GM12878 (cell line): Measurements from ENCODE around the gene GM2A. TPM values are rescaled to one million over a fixed set of nuclear protein-coding genes. Genes with fewer than 3 reads are reported as not detected.

Source experiments
- ATAC-seq: fragments of 200-7000 bp; cut with Tn5 transposase; 3 replicates; pipeline ENCODE4 v1.9.1; 2020; ENCODE audit warnings: mild to moderate bottlenecking, moderate library complexity
- BruUV-seq: library from RNA; stranded (reverse); fragments of 400-500 nt; replicated peaks from 2 replicates; lab custom pipeline; 2021; lab: Mats Ljungman, UMichigan
- CTCF ChIA-PET: fragments of 300-600 bp; sonication (Branson Sonifier 250); formaldehyde crosslinking; extraction: SDS; loops from one replicate; lab custom pipeline; 2021; ENCODE audit warnings: inconsistent platforms; lab: Yijun Ruan, JAX
- POLR2A ChIA-PET: fragments of 350-600 bp; formaldehyde crosslinking; extraction: SDS; loops from one replicate; lab custom pipeline; 2021; ENCODE audit warnings: inconsistent platforms; lab: Charles Lee
- RAD21 ChIA-PET: fragments of 300-600 bp; sonication (Branson Sonifier 250); formaldehyde crosslinking; loops from one replicate; lab custom pipeline; 2023; ENCODE audit warnings: antibody characterized with exemption; ENCODE audit not compliant: unreplicated experiment; lab: Charles Lee
- SMC1A ChIA-PET: fragments of 300-600 bp; sonication (Branson Sonifier 250); formaldehyde crosslinking; loops from one replicate; lab custom pipeline; 2023; ENCODE audit not compliant: unreplicated experiment, uncharacterized antibody; lab: Charles Lee
- DNase-seq: peaks from one replicate; pipeline ENCODE4 v3.0.0-alpha.2; 2011; ENCODE audit warnings: low read depth, low spot score
- FAIRE-seq: peaks from 3 replicates; lab custom pipeline; 2011; peaks lifted over from hg19 to GRCh38; lab: Jason Lieb, UNC
- H2AFZ ChIP-seq: 2 replicates; pipeline ENCODE4 v1.6.0; 2011; ENCODE audit warnings: low read depth, low read length, control low read depth; ENCODE audit not compliant: control insufficient read depth
- H3K27ac ChIP-seq: 2 replicates; pipeline ENCODE4 v1.5.1; 2011; ENCODE audit warnings: control low read depth; ENCODE audit not compliant: control insufficient read depth, insufficient read depth
- H3K27me3 ChIP-seq, 2 experiments: replicated peaks in 1 of 2; 2 replicates each; pipeline versions ENCODE4 v1.6.0 to v1.6.1; 2011; ENCODE audit warnings: low read length in 1 of 2; ENCODE audit not compliant: control insufficient read depth in 2 of 2, insufficient read depth in 2 of 2
- H3K36me3 ChIP-seq, 2 experiments: 2 replicates each; pipeline ENCODE4 v1.5.1; 2011; ENCODE audit warnings: low read length in 1 of 2; ENCODE audit not compliant: control insufficient read depth in 2 of 2, insufficient read depth in 2 of 2
- H3K4me1 ChIP-seq: 2 replicates; pipeline ENCODE4 v1.6.1; 2011; ENCODE audit warnings: mild to moderate bottlenecking, low read length, moderate library complexity, mixed read lengths; ENCODE audit not compliant: control insufficient read depth, insufficient read depth
- H3K4me2 ChIP-seq: 2 replicates; pipeline ENCODE4 v1.6.0; 2011; ENCODE audit warnings: control low read depth; ENCODE audit not compliant: control insufficient read depth, insufficient read depth
- H3K4me3 ChIP-seq: fragments of 200-600 bp; sonication (generic); 2 replicates; pipeline ENCODE4 v1.5.1; 2016
- H3K79me2 ChIP-seq: 2 replicates; pipeline ENCODE4 v1.6.0; 2011; ENCODE audit warnings: low read length; ENCODE audit not compliant: control insufficient read depth, insufficient read depth
- H3K9ac ChIP-seq: 2 replicates; pipeline ENCODE4 v1.8.0; 2011; ENCODE audit warnings: low read length, control low read depth, mixed read lengths; ENCODE audit not compliant: control insufficient read depth, insufficient read depth
- H3K9me3 ChIP-seq: replicated peaks from 3 replicates; pipeline ENCODE4 v1.5.1; 2011; ENCODE audit warnings: mild to moderate bottlenecking, low read length; ENCODE audit not compliant: control insufficient read depth, insufficient read depth
- H4K20me1 ChIP-seq: 2 replicates; pipeline ENCODE4 v1.6.0; 2011; ENCODE audit not compliant: control insufficient read depth, insufficient read depth
- CHD1 ChIP-seq: IDR thresholded peaks from 2 replicates; pipeline ENCODE4 v1.6.1; 2012; ENCODE audit warnings: low read depth, low read length, improper control_type of control experiment
- EED ChIP-seq: sonication (generic); IDR thresholded peaks from 2 replicates; pipeline ENCODE4 v1.6.1; 2016; ENCODE audit warnings: antibody characterized with exemption, low read depth
- KDM1A ChIP-seq: fragments of 200-600 bp; sonication (generic); IDR thresholded peaks from 2 replicates; pipeline ENCODE4 v1.6.1; 2016; ENCODE audit warnings: borderline replicate concordance
- MEF2A ChIP-seq: IDR thresholded peaks from 2 replicates; pipeline ENCODE4 v1.6.1; 2011; ENCODE audit warnings: low read depth, mild to moderate bottlenecking, low read length, moderate library complexity; ENCODE audit not compliant: insufficient read depth
- MLLT1 ChIP-seq: fragments of 450-650 bp; IDR thresholded peaks from 2 replicates; pipeline ENCODE4 v1.6.1; 2016; ENCODE audit warnings: mild to moderate bottlenecking
- NR2C1 ChIP-seq: fragments of 450-650 bp; IDR thresholded peaks from 2 replicates; pipeline ENCODE4 v1.6.1; 2017; ENCODE audit warnings: antibody characterized with exemption, mild to moderate bottlenecking, moderate library complexity
- PAX5 ChIP-seq: IDR thresholded peaks from 2 replicates; pipeline ENCODE4 v1.6.1; 2011; ENCODE audit warnings: low read depth, low read length, borderline replicate concordance
- PBX3 ChIP-seq: IDR thresholded peaks from 2 replicates; pipeline ENCODE4 v1.6.1; 2011; ENCODE audit warnings: mild to moderate bottlenecking, low read depth, low read length, moderate library complexity; ENCODE audit not compliant: insufficient replicate concordance
- POLR2AphosphoS2 ChIP-seq: IDR thresholded peaks from 2 replicates; pipeline ENCODE4 v1.6.1; 2011; ENCODE audit warnings: low read depth, mild to moderate bottlenecking, low read length, improper control_type of control experiment, moderate library complexity
- RAD21 ChIP-seq: IDR thresholded peaks from 2 replicates; pipeline ENCODE4 v1.6.1; 2011; ENCODE audit warnings: mild to moderate bottlenecking, low read depth, low read length, moderate library complexity; ENCODE audit not compliant: insufficient read depth
- RAD51 ChIP-seq: fragments of 450-650 bp; IDR thresholded peaks from 2 replicates; pipeline ENCODE4 v1.6.1; 2016; ENCODE audit warnings: moderate library complexity, mild to moderate bottlenecking, inconsistent platforms
- RB1 ChIP-seq: fragments of 450-650 bp; formaldehyde crosslinking; IDR thresholded peaks from 2 replicates; pipeline ENCODE4 v1.6.1; 2017; ENCODE audit warnings: mild to moderate bottlenecking, borderline replicate concordance
- SMAD1 ChIP-seq: fragments of 450-650 bp; IDR thresholded peaks from 2 replicates; pipeline ENCODE4 v1.6.1; 2018; ENCODE audit warnings: mild to moderate bottlenecking, low read depth; ENCODE audit not compliant: partially characterized antibody
- TBL1XR1 ChIP-seq: IDR thresholded peaks from 2 replicates; pipeline ENCODE4 v1.6.1; 2012; ENCODE audit warnings: low read depth, low read length, improper control_type of control experiment
- TCF7 ChIP-seq: IDR thresholded peaks from 2 replicates; pipeline ENCODE4 v1.6.1; 2014; ENCODE audit warnings: antibody characterized with exemption, borderline replicate concordance
- USF2 ChIP-seq: IDR thresholded peaks from 2 replicates; pipeline ENCODE4 v1.6.1; 2011; ENCODE audit warnings: low read depth, low read length, improper control_type of control experiment, borderline replicate concordance
- YBX1 ChIP-seq: fragments of 450-650 bp; IDR thresholded peaks from 2 replicates; pipeline ENCODE4 v1.6.1; 2016; ENCODE audit warnings: antibody characterized with exemption
- in situ Hi-C: fragments of 300-500 bp; cut with MboI; formaldehyde crosslinking; loops from 9 replicates; pipeline ENCODE4 v1.14.3; 2018; ENCODE audit warnings: mixed read lengths
- intact Hi-C: fragments of 100-400 bp; cut with micrococcal nuclease; formaldehyde crosslinking; loops from one replicate; pipeline ENCODE4 v1.14.2; 2022; ENCODE audit not compliant: unreplicated experiment
- polyA plus RNA-seq, 11 experiments: library from polyadenylated mRNA; depleted of rRNA in 4 of 11; unstranded in 6 of 11; stranded (reverse) in 5 of 11; fragments of >200 nt; fragmentation: Nextera tagmentation in 4 of 11; fragmentation: Illumina TruSeq in 1 of 11; extraction: Ambion mirVana in 4 of 11; extraction: Trizol in 1 of 11; gene quantifications; 1 replicate in 1 of 11; 2 replicates in 10 of 11; pipeline versions ENCODE4 v1.2.1 to v1.2.3, GENCODE V29; 2011 to 2016; ENCODE audit warnings: inconsistent platforms in 2 of 11, missing spikeins in 2 of 11, low read depth in 1 of 11
- total RNA-seq, 4 experiments: library from RNA; depleted of rRNA in 3 of 4; stranded (reverse); fragments of >200 nt in 3 of 4; fragmentation: Illumina TruSeq in 1 of 4; extraction: Trizol in 1 of 4; gene quantifications; 2 replicates each; pipeline versions ENCODE4 v1.2.1 to v1.2.3, GENCODE V29; 2013 to 2021
- TF ChIP-seq, protein P1 (sequence below): fragments of 450-650 bp; conservative IDR thresholded peaks from 2 replicates; pipeline ENCODE4 v1.6.1; 2017; ENCODE audit warnings: mild to moderate bottlenecking, moderate library complexity

Gene GM2A
- total and polyA plus RNA-seq, 10 of the 15 experiments (the other 5 are each of a cell fraction or from before 2014, with no cell fraction given) = 33.6 to 106 (median 68.2) TPM

DNA sequence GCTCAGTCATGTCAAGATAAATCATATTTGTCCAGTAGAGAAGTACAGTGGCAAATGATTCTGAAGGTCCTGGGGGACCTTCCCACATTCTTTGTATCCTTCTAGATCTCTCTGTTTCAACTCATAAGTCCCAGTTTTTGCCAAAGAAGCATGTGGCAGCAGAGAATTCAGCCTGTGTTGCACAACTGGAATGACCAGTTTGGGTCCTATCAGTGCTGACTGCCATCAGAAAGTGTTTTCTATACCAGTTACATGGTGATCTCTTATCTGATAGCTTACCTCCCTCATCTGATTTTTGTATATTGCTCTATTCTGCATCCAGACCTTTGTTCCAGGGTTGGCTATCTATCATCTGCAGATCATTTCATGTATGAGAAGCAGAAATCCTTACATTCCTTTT lies 21.7 kb downstream of the GM2A start:
- no peaks in the 10 kb centered on the region for H3K27me3 ChIP-seq
- H3K4me3 ChIP-seq = no peak overlapping the region
- H3K79me2 ChIP-seq = no peaks in the 10 kb centered on the region
- TF ChIP-seq CHD1 (no peak), MLLT1 (no peak), MEF2A (no peak), PBX3 (no peak), NR2C1 (no peak), RB1 (no peak), RAD51 (no peak), RAD21 (no peak), TBL1XR1 (no peak), KDM1A (no peak), SMAD1 (no peak), YBX1 (no peak), TCF7 (no peak), EED (no peak), POLR2AphosphoS2 (no peak), USF2 (no peak), PAX5 (no peak)
- TF ChIP-seq, protein P1, sequence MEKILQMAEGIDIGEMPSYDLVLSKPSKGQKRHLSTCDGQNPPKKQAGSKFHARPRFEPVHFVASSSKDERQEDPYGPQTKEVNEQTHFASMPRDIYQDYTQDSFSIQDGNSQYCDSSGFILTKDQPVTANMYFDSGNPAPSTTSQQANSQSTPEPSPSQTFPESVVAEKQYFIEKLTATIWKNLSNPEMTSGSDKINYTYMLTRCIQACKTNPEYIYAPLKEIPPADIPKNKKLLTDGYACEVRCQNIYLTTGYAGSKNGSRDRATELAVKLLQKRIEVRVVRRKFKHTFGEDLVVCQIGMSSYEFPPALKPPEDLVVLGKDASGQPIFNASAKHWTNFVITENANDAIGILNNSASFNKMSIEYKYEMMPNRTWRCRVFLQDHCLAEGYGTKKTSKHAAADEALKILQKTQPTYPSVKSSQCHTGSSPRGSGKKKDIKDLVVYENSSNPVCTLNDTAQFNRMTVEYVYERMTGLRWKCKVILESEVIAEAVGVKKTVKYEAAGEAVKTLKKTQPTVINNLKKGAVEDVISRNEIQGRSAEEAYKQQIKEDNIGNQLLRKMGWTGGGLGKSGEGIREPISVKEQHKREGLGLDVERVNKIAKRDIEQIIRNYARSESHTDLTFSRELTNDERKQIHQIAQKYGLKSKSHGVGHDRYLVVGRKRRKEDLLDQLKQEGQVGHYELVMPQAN = no peak
- CTCF ChIA-PET = interaction anchor here (1.0 to 1.8 kb wide), 9 partner anchors 9 to 227 kb away, joined by 3 to 6 read pairs (median 4); no protein-coding TSS in a partner anchor
- no TSS peak for BruUV-seq
- ATAC-seq (no peak), DNase-seq (no peak), FAIRE-seq (no peak)
- no peak overlapping the region for H3K9ac ChIP-seq
- H3K9me3 ChIP-seq = no peaks in the 10 kb centered on the region
- intact Hi-C loops = no loop called here
- peaks cover 3% of the 10 kb centered on the region for H3K4me1 ChIP-seq
- peaks cover 0 to 3% of the 10 kb centered on the region in 2 experiments; a peak in 1 of 4 replicates for H3K36me3 ChIP-seq
- no peaks in the 10 kb centered on the region for H4K20me1 ChIP-seq
- in situ Hi-C loops = no loop called here
- H2AFZ ChIP-seq = no peak overlapping the region
- SMC1A ChIA-PET = interaction anchor here (1.3 to 2.3 kb wide), 3 partner anchors 11 to 160 kb away, joined by 4 to 8 read pairs (median 5); no protein-coding TSS in a partner anchor
- H3K4me2 ChIP-seq = no peak overlapping the region
- RAD21 ChIA-PET = interaction anchor here (0.7 kb wide), 1 partner anchor 391 kb away, joined by 3 read pairs; no protein-coding TSS in a partner anchor
- no peak overlapping the region for H3K27ac ChIP-seq
- POLR2A ChIA-PET = interaction anchor here (1.2 kb wide), 1 partner anchor 22 kb away, joined by 8 read pairs; the partner anchor contains the start of gene GM2A
